Esophagus muscularis mucosa (tissue), 4 donors: ENCODE measurements around the gene CDC37.
"Not testable (repeated sequence)": the region's sequence is repeated elsewhere in the genome, so short reads cannot be mapped to it uniquely, and the experiment has no call there.

Experiments
- EP300 ChIP-seq: sonication (generic); formaldehyde crosslinking; IDR thresholded peaks from one replicate; pipeline ENCODE4 v1.6.1; 2017; ENCODE audit warnings: antibody characterized with exemption
- POLR2A ChIP-seq: fragments of 450-650 bp; IDR thresholded peaks from one replicate; pipeline ENCODE4 v1.6.1; 2017; ENCODE audit warnings: antibody characterized with exemption, moderate library complexity, mild to moderate bottlenecking, low read depth
- TF ChIP-seq, protein P1 (sequence below), 3 experiments: fragments of 200-600 bp in 2 of 3; fragments of 450-650 bp in 1 of 3; sonication (generic) in 2 of 3; IDR thresholded peaks; one replicate each; pipeline ENCODE4 v1.5.1; 2017 to 2019; ENCODE audit warnings: antibody characterized with exemption in 3 of 3, mild to moderate bottlenecking in 2 of 3, moderate library complexity in 1 of 3

DNA sequence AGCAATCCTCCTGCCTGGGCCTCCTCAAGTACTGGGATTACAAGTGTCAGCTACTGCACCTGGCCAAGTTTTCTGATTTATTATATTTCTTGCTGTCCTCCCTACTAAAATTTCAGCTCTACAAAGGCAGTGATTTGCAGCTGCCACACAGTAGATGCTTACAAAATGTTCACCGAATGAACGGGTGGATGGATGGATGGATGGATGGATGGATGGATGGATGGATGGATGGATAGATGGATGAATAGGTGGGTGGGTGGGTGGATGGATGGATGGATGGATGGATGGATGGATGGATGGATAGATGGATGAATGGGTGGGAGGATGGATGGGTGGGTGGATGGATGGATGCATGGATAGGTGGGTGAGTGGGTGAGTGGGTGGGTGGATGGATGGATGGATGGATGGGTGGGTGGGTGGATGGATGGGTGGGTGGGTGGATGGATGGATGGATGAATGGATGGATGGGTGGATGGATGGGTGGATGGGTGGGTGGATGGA, 26.2 kb downstream of the CDC37 start:
- TF ChIP-seq, protein P1, sequence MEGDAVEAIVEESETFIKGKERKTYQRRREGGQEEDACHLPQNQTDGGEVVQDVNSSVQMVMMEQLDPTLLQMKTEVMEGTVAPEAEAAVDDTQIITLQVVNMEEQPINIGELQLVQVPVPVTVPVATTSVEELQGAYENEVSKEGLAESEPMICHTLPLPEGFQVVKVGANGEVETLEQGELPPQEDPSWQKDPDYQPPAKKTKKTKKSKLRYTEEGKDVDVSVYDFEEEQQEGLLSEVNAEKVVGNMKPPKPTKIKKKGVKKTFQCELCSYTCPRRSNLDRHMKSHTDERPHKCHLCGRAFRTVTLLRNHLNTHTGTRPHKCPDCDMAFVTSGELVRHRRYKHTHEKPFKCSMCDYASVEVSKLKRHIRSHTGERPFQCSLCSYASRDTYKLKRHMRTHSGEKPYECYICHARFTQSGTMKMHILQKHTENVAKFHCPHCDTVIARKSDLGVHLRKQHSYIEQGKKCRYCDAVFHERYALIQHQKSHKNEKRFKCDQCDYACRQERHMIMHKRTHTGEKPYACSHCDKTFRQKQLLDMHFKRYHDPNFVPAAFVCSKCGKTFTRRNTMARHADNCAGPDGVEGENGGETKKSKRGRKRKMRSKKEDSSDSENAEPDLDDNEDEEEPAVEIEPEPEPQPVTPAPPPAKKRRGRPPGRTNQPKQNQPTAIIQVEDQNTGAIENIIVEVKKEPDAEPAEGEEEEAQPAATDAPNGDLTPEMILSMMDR (IDR thresholded peaks at IDR 0.05), result not testable (repeated sequence)
- not testable (repeated sequence) for TF ChIP-seq EP300, POLR2A
